A673 (cell line): ENCODE data around the gene SF3B5. TPM values are rescaled to one million over a fixed set of nuclear protein-coding genes. Genes with fewer than 3 reads are reported as not detected.

ENCODE experiments used
- BruUV-seq: library from RNA; stranded (reverse); fragments of 400-500 nt; replicated peaks from 2 replicates; lab custom pipeline; 2021; lab: Mats Ljungman, UMichigan
- CTCF ChIA-PET: fragments of 300-600 bp; sonication (Branson Sonifier 250); formaldehyde crosslinking; loops from one replicate; lab custom pipeline; 2022; ENCODE audit warnings: antibody characterized with exemption; lab: Charles Lee
- POLR2A ChIA-PET: fragments of 300-600 bp; sonication (Branson Sonifier 250); formaldehyde crosslinking; loops from one replicate; lab custom pipeline; 2022; ENCODE audit warnings: antibody characterized with exemption; ENCODE audit not compliant: low non-redundant PET; lab: Charles Lee
- DNase-seq: peaks from one replicate; pipeline ENCODE4 v3.0.0-alpha.2; 2015; ENCODE audit warnings: low spot score
- H3K27ac ChIP-seq: fragments of 200-600 bp; sonication (generic); 2 replicates; pipeline ENCODE4 v1.5.1; 2016; ENCODE audit warnings: mixed run types, low read depth, mild to moderate bottlenecking, mixed read lengths, antibody characterized with exemption, low read length; ENCODE audit not compliant: poor library complexity, severe bottlenecking
- H3K27me3 ChIP-seq: fragments of 200-600 bp; sonication (generic); replicated peaks from 2 replicates; pipeline ENCODE4 v1.6.1; 2017; ENCODE audit warnings: mixed run types, low read depth, mild to moderate bottlenecking, mixed read lengths, antibody characterized with exemption, low read length; ENCODE audit not compliant: insufficient read depth, poor library complexity
- H3K36me3 ChIP-seq: fragments of 200-600 bp; sonication (generic); 2 replicates; pipeline ENCODE4 v1.6.1; 2016; ENCODE audit warnings: mixed run types, mild to moderate bottlenecking, mixed read lengths, antibody characterized with exemption, low read length; ENCODE audit not compliant: insufficient read depth, poor library complexity, severe bottlenecking
- H3K4me1 ChIP-seq: fragments of 200-600 bp; sonication (generic); 2 replicates; pipeline ENCODE4 v1.6.1; 2017; ENCODE audit warnings: mixed run types, mild to moderate bottlenecking, mixed read lengths, antibody characterized with exemption, low read length; ENCODE audit not compliant: insufficient read depth, poor library complexity, severe bottlenecking
- H3K4me3 ChIP-seq: fragments of 200-600 bp; sonication (generic); 2 replicates; pipeline ENCODE4 v1.5.1; 2016; ENCODE audit warnings: low read depth, mixed run types, mild to moderate bottlenecking, mixed read lengths, low read length; ENCODE audit not compliant: poor library complexity, severe bottlenecking
- H3K9me3 ChIP-seq: fragments of 200-600 bp; sonication (generic); 2 replicates; pipeline ENCODE4 v1.6.1; 2016; ENCODE audit warnings: mixed run types, low read depth, mild to moderate bottlenecking, mixed read lengths, antibody characterized with exemption, low read length; ENCODE audit not compliant: poor library complexity, severe bottlenecking
- EZH2 ChIP-seq: fragments of 200-600 bp; sonication (generic); IDR thresholded peaks from 2 replicates; pipeline ENCODE4 v1.6.1; 2017; ENCODE audit warnings: borderline replicate concordance, low read depth, mild to moderate bottlenecking, mixed read lengths, antibody characterized with exemption, low read length; ENCODE audit not compliant: poor library complexity, severe bottlenecking
- intact Hi-C: fragments of 100-400 bp; cut with micrococcal nuclease; formaldehyde crosslinking; loops from one replicate; pipeline ENCODE4 v1.10.0; 2022; ENCODE audit not compliant: unreplicated experiment
- total RNA-seq: library from RNA; stranded (reverse); gene quantifications from 2 replicates; pipeline ENCODE4 v1.2.3, GENCODE V29; 2021
- TF ChIP-seq, protein P1 (sequence below): fragments of 300-800, 200-600 bp; sonication (generic); conservative IDR thresholded peaks from 2 replicates; pipeline ENCODE4 v1.5.1; 2017; ENCODE audit warnings: low read depth, mild to moderate bottlenecking, antibody characterized with exemption, low read length, moderate library complexity, mixed read lengths

SF3B5 gene
- total RNA-seq, 1 experiment from 2014 or later, result 135 TPM

DNA sequence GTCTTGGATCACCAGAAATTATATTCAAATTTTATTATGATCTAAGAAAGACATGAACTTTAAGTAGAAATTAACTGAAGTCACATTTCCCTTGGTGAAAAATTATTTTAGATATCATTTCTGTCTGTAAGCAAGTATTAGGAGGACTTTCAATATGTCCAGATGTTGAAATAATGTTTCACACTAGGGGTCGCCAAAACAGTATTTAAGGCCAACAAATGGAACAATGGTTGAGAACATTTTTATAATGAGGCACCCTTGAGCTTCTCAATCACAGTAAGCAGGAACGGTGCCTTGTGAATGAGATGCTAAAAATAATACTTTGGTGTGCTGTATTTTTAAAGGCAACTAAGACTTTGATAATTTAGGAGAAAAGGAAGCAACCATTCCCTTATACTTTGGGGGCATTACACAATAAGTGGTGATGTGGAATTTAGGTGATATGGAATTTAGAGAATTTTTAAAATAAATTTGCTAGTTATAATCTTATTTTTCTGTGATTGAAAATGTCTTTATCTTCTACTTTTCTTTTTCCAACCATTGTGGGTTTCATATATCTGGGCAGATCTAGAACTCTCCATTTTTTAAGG lies 9.6 kb upstream of the SF3B5 start:
- H3K27me3 ChIP-seq, result no peaks in the 10 kb centered on the region
- TF ChIP-seq, protein P1, sequence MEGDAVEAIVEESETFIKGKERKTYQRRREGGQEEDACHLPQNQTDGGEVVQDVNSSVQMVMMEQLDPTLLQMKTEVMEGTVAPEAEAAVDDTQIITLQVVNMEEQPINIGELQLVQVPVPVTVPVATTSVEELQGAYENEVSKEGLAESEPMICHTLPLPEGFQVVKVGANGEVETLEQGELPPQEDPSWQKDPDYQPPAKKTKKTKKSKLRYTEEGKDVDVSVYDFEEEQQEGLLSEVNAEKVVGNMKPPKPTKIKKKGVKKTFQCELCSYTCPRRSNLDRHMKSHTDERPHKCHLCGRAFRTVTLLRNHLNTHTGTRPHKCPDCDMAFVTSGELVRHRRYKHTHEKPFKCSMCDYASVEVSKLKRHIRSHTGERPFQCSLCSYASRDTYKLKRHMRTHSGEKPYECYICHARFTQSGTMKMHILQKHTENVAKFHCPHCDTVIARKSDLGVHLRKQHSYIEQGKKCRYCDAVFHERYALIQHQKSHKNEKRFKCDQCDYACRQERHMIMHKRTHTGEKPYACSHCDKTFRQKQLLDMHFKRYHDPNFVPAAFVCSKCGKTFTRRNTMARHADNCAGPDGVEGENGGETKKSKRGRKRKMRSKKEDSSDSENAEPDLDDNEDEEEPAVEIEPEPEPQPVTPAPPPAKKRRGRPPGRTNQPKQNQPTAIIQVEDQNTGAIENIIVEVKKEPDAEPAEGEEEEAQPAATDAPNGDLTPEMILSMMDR, result peak; percentile 73
- no peak for TF ChIP-seq EZH2
- H3K4me3 ChIP-seq, result no peak overlapping the region
- H3K4me1 ChIP-seq, result no peaks in the 10 kb centered on the region
- no peak overlapping the region for H3K27ac ChIP-seq
- intact Hi-C loops, result loop anchor here (2.0 to 10.0 kb wide), 6 partner anchors 180 to 1530 kb away; partner anchors contain the start of gene UTRN
- DNase-seq, result peak; percentile 85
- no peaks in the 10 kb centered on the region for H3K9me3 ChIP-seq
- ChIA-PET CTCF (interaction anchor here (0.9 to 1.1 kb wide), 2 partner anchors 377 to 1528 kb away, joined by 3 to 5 read pairs; no protein-coding TSS in a partner anchor), POLR2A (no interaction called here)
- BruUV-seq, result no TSS peak
- no peaks in the 10 kb centered on the region for H3K36me3 ChIP-seq

DNA sequence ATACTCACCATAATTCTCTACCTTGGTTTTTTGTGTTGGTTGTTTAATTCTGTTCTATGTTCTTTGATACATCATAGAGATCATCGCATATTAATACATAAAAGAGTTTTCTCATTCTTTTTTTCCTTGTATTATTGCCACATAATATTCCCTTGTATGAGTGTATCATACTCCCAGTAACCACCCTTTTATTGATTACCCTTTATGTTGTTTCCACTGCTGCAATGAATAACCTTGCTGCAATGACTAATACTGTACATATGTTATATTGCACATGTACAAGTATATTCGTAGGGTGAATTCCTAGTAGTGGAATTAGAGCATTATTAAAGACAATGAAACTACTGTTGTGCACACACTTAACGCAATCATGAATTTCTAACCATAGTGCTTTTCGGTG lies 9.1 kb upstream of the SF3B5 start:
- TF ChIP-seq EZH2, result no peak
- TF ChIP-seq, protein P1, result no peak
- no peaks in the 10 kb centered on the region for H3K9me3 ChIP-seq
- intact Hi-C loops, result loop anchor here (2.0 to 10.0 kb wide), 5 partner anchors 180 to 1530 kb away; partner anchors contain the start of gene UTRN
- no peaks in the 10 kb centered on the region for H3K4me1 ChIP-seq
- no peaks in the 10 kb centered on the region for H3K36me3 ChIP-seq
- POLR2A ChIA-PET, result no interaction called here
- no TSS peak for BruUV-seq
- DNase-seq, result no peak
- no peak overlapping the region for H3K27ac ChIP-seq
- no peaks in the 10 kb centered on the region for H3K27me3 ChIP-seq
- CTCF ChIA-PET, result interaction anchor here (0.9 kb wide), 1 partner anchor 378 kb away, joined by 3 read pairs; no protein-coding TSS in a partner anchor
- no peak overlapping the region for H3K4me3 ChIP-seq

DNA sequence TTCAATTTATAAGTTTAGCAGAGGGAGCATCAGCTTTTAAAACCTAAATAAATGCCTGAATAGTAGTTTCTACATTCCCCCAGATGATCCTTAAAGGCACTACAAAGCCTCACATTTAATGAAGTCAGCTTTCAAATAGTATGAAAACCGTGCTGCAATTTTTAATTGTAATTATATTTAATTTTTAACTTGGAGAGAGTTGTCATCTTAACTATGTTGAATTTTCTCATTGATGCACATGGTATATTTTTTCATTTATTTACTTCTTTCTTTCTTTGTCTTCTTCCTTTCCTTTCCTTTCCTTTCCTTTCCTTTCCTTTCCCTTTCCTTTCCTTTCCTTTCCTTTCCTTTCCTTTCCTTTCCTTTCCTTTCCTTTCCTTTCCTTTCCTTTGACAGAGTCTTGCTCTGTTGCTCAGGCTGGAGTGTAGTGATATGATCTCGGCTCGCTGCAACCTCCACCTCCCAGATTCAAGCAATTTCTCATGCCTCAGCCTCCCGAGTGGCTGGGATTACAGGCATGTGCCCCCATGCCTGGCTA lies 7.7 kb upstream of the SF3B5 start:
- no peak for TF ChIP-seq EZH2
- TF ChIP-seq, protein P1, result no peak
- no peak overlapping the region for H3K4me3 ChIP-seq
- intact Hi-C loops, result loop anchor here (10.0 kb wide), 4 partner anchors 182 to 1532 kb away; partner anchors contain the start of gene UTRN
- POLR2A ChIA-PET, result interaction anchor here (0.8 kb wide), 1 partner anchor 990 kb away, joined by 7 read pairs; no protein-coding TSS in a partner anchor
- no peak overlapping the region for H3K27ac ChIP-seq
- H3K4me1 ChIP-seq, result no peaks in the 10 kb centered on the region
- no TSS peak for BruUV-seq
- H3K36me3 ChIP-seq, result no peaks in the 10 kb centered on the region
- no peaks in the 10 kb centered on the region for H3K27me3 ChIP-seq
- DNase-seq, result no peak
- CTCF ChIA-PET, result interaction anchor here (0.7 kb wide), 2 partner anchors 176 to 377 kb away, joined by 4 to 5 read pairs; no protein-coding TSS in a partner anchor
- no peaks in the 10 kb centered on the region for H3K9me3 ChIP-seq
